ENCODE data around the gene GNG7.
"Not testable (repeated sequence)": the region's sequence is repeated elsewhere in the genome, so short reads cannot be mapped to it uniquely, and the experiment has no call there.

Gene GNG7

DNA sequence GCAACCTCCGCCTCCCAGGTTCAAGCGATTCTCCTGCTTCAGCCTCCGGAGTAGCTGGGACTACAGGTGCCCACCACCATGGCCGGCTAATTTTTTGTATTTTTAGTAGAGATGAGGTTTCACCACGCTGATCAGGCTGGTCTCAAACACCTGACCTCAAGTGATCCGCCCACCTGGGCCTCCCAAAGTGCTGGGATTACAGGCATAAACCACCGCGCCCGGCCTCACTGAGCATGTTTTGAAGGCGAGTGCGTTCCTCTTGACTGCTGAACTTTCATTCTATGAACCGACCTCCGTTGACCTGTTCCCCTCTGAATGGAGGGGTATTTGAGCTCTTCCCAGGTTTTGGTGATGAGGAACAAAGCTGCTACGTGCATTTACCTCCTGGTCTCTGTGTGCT is 209.0 kb downstream of the GNG7 start:
- in situ Hi-C loops (cut with HindIII; ENCODE audit: low sequenced_read_pairs): not testable (repeated sequence)

DNA sequence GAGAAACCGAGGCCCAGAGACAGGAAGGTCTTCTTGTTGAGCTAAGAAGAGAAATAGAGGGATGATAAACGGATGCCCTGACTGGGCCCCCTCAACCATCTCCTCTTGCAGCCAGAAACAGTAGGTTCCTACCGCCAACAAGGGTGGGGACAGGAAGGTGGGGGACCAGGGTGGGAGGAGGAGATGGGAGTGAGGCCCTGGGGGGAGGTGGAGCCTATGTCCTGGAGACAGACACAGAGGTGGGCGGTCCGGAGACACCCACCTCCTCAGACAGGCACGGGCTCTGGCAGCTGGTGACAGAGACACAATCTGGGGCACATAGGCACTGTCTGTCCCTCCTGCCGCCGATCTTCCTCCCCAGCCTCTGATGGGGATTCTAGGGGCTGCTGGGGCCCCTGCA is 209.6 kb downstream of the GNG7 start:
- in situ Hi-C loops (cut with HindIII; ENCODE audit: low sequenced_read_pairs): no loop called here

DNA sequence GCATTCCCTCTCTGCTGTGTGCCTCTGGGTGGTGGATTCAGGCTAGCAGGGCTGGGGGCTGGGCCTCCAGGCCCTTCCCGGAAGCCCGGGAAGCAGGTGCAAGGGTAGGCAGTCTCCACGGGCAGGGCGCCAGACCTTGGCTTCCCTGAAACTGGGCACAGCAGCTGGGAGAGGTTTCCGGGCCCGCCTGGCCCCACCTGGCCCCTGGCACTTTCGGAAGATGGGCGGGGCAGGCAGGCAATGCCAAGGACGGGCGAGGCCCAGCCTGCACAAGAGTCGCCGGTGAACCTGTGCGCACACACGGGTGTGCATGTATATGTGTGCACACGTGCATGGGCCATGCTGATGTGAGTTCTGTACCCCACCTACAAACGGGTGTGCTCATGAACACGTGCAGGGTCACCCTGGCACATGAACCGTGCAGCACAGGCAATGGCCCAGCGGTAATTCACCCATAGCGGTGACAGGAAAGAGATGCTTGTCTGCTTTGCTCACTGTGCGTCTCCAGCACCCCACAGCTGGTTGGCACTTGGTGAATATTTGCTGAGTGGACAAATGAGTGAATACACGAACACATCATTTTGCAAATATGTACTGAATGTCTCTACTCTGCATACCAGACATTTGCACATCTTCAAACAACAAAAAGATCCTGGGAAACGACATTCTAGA is 211.2 kb downstream of the GNG7 start:
- in situ Hi-C loops (cut with HindIII; ENCODE audit: low sequenced_read_pairs): no loop called here

DNA sequence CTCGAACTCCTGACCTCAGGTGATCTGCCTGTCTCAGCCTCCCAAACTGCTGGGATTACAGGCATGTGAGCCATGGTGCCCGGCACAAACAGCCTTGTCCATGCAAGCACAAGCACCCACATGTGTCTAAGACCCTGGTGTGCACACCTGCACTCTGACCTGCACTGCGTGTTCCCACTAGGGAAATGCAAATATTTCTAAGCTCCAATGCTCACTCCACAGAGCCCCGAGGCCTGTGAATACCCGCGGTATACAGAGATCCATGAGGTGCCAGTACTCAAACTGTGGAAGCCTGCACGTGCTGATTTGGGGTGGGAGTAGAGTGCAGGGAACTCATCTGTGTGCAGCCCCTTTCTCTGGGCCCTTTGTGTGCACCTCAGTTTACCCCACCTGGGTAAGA is 211.8 kb downstream of the GNG7 start:
- in situ Hi-C loops (cut with HindIII; ENCODE audit: low sequenced_read_pairs): no loop called here

DNA sequence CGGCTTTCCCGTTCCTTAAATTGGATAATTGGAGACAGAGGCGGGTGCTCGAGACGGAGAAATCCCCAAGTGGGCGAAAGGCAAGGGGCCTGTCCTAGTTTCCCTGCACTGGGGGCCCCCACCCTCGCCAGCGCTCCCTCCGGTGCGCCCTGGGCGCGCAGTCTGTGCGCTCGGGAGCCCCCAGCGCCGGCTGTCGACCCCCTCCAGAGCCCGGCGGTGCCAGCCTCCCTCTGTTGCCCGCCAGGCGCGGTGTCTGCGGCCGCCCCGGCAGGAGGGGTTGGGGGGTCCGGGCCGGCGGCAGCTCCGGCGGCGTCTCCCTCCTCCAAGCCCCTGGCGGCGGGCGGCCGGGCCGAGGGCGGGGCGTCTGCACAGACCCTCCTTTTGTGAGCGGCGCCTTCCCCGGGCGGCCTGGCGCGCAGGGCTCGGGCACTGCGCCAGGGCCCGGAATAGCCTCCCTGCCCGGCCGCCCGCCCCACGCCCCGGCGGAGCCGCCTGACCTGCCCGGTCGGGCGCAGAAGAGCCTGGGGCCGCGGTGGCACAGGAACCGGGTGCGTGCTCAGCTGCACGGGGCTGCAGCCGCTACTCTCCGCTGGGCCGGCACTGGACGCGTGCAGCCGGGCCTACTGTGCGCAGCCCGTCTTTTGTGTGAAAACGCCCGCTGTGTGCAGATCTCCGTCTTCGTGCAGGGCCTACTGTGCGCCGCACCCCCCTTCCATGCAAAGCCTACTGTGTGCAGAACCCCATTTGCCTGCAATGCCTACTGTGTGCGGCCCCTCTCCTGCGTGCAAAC is 213.4 kb downstream of the GNG7 start:
- in situ Hi-C loops (cut with HindIII; ENCODE audit: low sequenced_read_pairs): no loop called here

DNA sequence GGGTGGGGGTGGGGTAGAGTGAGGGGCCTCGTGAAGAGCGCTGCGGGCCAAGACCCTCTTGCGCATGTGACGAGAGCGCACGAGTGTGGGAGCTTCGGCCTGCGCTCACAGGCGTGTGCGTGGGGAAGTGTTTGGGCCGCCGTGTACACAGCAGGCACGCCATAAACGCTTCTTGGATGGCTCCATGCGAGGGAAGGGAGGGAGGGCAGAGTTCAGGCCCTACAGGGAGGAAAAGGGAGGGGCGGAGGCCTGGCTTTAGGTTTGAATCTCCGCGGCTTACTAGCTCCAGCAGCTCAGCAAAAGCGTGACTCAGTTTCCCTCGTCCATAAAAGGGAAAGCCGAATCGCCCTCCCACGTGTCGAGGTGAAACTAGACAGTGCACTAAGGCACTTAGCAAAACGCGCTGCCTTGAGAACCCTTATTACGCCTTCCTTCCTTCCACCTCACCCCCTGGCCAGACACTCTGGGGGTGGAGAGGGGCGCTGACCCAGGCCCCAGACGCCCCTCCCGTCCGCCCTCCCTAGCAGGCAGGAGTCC is 214.0 kb downstream of the GNG7 start:
- in situ Hi-C loops (cut with HindIII; ENCODE audit: low sequenced_read_pairs): no loop called here

DNA sequence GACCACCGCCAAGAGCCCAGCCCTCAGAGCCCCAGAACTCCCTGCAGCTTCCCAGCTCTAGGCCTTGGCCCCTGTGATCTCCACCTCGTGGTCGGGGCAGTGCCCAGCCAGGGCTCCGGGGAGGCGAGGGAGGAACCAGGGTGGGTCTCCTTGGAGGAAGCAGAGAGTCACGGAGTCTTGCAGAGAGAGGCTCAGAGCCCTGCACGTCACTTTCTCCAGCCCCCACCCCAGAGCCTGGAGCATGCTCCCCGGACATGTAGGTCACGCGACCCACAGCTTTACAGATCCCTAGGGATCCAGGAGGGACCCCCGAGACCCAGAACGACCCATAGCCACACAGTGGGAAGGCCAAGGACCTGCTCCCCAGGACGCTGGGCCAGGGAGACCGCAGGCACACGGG is 214.7 kb downstream of the GNG7 start:
- in situ Hi-C loops (cut with HindIII; ENCODE audit: low sequenced_read_pairs): no loop called here

DNA sequence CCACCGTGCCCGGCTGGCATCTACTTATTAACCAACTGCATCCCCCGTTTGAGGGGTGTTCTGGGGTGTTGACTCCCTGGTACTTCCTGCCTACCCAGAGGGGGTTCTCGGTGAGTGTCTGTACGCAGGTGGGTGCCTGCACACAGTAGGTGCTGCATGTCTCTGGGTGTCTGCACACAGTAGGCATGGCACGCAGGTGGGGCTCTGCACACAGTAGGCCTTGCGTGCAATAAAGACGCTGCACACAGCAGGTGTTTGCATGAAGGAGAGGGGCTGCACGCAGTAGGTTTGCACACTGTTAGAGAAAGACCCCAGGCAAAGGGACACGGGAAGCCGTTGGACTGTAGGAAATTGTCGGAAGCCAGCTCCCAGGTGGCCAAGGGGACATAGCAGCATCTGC is 215.4 kb downstream of the GNG7 start:
- in situ Hi-C loops (cut with HindIII; ENCODE audit: low sequenced_read_pairs): no loop called here

DNA sequence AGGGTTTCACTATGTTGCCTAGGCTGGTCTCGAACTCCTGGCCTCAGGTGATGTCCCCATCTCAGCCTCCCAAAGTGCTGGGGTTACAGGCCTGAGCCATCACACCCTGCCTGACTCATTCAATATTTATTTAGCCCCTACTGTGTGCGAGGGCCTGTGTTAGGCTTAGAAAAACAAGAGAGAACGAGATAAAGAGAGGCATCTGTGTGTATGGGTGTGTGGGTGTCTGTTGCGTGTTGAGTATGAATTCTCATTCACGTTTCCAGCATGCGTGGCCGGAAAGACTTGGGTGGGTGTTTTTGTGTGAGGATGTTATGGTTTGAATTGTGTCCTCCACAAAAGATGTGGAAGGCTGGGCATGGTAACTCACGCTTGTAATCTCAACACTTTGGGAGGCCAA is 217.1 kb downstream of the GNG7 start:
- in situ Hi-C loops (cut with HindIII; ENCODE audit: low sequenced_read_pairs): no loop called here

DNA sequence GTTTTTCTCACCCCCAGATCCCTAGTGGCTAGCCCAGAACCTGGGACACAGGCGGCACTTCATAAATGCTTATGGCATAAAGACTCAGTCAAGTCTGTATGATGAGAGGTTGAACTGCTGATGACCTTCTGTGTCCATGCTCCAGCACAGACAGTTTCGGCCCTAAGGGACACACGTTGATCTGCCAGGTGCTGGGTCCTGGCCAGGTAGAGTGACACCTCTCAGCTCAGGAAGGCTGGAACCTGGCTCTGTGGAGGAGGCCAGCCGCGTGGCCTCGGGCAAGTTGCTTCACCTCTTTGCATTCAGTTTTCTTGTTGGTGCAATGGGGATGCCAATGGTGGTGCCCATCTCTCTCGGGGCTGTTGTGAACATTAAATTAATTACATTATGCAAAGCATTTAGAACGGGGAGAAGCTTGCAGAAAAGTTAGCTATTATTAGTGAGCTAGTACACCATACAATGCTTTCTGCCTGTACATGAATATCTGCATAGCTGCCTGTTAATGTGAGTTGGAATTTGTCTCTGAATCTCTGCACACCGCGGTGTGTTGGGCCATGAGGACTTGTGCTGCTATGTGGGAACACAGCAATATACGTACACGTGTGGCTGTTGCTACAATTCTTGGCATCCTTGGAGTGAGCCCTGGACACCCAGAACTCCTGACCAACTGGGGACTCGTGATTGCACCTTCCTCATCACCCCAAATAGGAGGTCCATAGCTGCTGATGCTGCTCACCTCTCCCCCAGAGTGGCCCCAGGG is 218.1 kb downstream of the GNG7 start:
- in situ Hi-C loops (cut with HindIII; ENCODE audit: low sequenced_read_pairs): no loop called here

DNA sequence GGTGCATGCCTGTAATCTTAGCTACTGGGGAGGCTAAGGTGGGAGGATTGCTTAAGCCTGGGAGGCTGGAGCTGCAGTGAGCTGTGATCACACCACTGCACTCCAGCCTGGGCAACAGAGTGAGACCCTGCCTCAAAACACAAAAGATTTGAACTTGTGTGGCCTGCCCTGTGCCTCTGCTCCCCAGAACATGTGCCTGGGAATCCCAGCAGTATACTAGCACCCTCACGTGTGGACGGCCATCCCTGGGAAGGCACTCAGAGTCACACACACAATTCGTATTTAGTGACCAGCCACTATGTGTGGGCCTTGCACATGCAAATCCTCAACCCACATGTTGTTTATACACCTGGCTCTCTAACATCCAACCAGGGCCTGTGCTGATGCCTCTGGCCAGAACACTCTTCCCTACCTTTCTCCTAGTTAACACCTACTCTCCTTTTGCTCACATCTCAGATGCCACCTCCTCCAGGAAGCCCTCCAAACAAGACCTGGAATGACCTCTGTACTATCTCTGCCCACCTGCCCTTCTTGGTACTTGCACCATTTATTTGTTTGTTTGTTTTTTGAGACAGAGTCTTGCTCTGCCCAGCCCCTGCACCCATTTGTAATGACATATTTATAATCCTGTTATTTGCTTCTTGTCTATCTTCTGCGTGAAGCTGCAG is 218.9 kb downstream of the GNG7 start:
- in situ Hi-C loops (cut with HindIII; ENCODE audit: low sequenced_read_pairs): no loop called here

DNA sequence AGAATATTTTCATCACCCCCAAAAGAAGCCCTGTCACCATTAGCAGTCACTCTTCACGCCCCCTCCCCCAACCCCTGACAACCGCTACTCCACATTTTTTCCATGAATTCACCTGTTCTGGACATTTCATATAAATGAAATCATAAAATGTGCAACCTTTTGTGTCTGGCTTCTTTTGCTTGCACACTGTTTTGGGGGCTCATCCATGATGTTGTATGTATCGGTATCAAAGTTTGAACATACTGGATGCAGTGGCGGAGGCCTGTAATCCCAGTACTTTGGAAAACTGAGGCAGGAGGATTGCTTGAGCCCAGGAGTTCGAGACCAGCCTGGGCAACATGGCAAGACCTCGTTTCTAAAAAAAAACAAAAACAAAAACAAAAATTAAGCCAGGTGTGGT is 219.4 kb downstream of the GNG7 start:
- in situ Hi-C loops (cut with HindIII; ENCODE audit: low sequenced_read_pairs): no loop called here

DNA sequence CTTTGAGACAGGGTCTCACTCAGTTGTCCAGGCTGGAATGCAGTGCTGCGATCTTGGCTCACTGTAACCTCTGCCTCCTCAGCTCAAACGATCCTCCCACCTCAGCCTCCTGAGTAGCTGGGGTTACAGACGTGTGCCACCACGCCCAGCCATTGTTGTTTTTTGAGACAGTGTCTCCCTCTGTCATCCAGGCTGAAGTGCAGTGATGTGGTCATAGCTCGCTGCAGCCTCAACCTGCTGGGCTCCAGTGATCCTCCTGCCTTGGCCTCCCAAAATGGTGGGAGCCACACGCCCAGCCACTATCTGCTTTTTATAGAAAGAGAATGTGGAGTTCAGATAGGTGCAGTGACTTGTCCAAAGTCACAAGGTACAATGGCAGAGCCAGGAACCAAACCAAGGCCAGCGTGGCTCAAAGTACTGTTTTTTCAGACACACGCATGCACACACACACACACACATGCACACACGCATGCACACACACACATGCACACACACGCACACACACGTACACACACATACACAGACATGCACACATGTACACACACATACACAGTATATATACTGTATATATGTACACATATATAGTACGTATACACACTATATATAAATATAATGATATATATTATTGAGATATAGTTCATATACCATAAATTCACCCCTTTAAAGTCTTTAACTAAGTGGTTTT is 220.0 kb downstream of the GNG7 start:
- in situ Hi-C loops (cut with HindIII; ENCODE audit: low sequenced_read_pairs): no loop called here

DNA sequence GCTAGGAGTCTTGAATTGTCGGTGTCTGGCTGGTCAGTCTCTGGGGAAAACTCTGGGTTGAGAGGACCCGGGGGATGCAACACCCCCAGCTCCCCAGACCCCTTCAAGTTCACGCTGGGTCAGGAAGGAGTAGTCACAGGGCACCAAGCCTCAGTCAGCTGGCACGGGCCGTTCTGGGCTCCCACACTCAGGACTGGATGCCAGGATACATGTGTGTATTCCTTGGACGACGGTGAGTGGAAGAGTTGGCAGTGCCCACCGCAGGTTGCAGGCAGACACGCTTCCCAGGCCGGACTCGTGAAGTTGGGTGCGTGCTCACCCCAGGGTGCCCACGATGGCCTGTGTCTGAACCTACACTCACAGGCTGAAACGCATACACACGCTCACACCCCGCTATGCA is 221.0 kb downstream of the GNG7 start:
- in situ Hi-C loops (cut with HindIII; ENCODE audit: low sequenced_read_pairs): no loop called here

DNA sequence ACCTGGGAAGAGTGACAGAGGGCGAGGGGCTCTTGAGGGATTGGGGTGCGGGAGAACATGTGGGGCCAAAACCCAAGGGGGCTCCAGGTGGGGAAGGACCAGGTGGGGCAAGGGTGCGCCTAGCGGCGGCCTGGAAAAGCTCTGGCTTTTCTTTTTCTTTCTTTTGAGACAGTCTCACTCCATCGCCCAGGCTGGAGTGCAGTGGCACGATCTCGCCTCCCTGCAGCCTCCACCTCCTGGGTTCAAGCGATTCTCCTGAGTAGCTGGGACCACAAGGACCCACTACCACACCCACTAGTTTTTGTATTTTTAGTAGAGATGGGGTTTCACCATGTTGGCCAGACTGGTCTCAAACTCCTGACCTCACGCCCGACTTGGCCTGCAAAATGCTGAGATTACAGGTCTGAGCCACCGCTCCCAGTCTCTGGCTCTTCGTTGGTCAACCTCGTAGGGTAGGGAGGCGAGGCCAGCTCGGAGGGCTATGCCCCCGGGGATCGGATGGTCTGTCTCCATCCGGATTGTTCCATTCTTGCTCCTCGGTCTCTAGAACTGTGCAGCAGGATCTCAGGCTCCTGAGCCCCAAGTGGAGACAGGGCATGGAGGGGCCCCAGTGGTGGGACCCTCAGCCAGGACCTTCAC is 222.8 kb downstream of the GNG7 start:
- in situ Hi-C loops (cut with HindIII; ENCODE audit: low sequenced_read_pairs): no loop called here

DNA sequence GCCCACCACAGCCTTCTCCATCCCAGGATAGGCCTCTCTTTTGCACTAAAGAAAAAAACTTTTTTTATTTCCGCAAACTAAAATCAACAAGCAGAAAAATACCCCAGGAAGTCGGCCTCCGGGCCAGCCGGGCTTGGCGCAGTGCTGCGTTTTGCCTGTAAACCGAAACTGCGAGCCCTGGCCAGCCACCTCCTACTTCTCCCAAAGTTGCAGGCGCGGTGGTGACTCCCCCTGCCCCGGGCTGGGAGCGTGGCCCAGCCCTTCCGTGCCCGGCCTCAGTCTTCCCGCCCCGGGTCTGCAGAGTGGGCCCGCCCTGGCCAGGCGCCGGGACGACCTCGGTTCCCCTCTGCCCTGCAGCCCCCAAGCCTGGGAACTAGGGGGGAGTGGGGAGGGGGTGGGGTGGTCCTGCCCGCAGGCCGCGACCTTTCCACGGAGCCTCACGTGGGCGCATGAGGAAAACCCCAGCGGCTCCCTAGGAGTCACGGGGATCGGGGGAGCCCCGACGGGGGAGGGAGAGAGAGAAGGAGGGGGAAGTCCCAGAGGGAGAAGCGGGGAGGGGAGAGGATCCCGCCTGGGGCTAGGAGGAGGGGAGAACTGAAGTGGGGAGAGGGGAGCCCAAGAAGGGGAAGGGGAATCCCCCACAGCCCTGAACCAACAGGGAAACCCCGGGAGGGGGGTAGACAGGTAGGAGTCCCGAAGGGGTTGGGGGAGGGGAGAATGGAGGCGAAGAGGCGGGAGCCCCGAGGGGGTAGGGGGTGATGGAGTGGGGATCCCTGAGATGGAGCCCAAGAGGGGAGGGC is 223.5 kb downstream of the GNG7 start:
- in situ Hi-C loops (cut with HindIII; ENCODE audit: low sequenced_read_pairs): no loop called here

DNA sequence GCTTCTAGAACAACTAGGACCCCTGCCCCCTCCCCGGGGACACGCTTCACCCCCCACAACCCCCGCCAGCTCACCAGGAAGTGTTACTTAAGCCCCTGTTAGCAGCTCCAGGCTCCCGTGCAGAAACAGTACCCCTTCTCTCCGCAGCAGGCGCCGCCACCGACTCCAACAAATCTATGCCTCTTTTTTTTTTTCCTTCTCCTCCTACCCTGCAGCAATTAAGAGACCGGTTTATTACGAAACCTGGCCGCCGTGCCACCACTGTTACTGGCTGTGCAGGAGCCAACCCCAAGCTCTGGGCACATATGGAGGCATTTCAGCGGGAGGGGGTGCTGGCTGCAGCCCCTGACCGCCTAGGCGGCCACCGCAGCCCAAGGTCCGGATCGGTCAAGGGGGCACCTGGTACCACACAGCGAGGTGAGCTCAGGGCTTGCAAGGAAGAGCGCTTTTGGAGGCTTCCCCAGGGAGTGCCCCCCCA is 224.2 kb downstream of the GNG7 start:
- in situ Hi-C loops (cut with HindIII; ENCODE audit: low sequenced_read_pairs): no loop called here

DNA sequence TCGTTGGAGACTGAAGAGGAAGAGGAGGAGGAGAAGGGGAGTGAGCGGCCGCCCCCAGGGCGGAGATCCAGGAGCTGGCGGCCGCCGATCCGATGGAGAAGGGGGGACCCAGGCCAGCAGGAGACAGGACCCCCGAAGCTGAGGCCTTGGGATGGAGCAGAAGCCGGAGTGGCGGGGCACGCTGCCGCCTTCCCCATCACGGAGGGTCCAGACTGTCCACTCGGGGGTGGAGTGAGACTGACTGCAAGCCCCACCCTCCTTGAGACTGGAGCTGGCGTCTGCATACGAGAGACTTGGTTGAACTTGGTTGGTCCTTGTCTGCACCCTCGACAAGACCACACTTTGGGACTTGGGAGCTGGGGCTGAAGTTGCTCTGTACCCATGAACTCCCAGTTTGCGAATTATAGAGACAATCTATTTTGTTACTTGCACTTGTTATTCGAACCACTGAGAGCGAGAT is 224.7 kb downstream of the GNG7 start:
- in situ Hi-C loops (cut with HindIII; ENCODE audit: low sequenced_read_pairs): no loop called here

DNA sequence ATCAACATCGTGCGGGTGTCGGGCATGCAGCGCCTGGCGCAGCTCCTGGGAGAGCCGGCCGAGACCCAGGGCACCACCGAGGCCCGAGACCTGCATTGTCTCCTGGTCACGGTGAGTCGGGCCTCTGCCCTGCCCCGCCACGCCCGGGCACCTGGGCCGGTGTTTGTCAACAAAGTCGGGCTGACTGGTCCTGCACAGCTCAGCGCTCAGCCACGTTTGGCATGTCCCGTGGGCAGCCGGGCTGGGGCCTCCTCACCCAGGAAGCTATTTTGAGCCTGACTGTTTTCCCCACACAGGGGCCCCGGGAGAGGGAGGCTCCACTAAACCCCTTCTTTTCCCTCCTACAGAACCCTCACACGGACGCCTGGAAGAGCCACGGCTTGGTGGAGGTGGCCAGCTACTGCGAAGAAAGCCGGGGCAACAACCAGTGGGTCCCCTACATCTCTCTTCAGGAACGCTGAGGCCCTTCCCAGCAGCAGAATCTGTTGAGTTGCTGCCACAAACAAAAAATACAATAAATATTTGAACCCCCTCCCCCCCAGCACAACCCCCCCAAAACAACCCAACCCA is 225.3 kb downstream of the GNG7 start:
- in situ Hi-C loops (cut with HindIII; ENCODE audit: low sequenced_read_pairs): no loop called here
